Cerebellar cortex (tissue), 1 donor: ENCODE data around the gene ARFIP1.
"Not testable (repeated sequence)": the region's sequence is repeated elsewhere in the genome, so short reads cannot be mapped to it uniquely, and the experiment has no call there.

ENCODE experiments used
- DNase-seq: peaks from one replicate; pipeline ENCODE4 v3.0.0-alpha.2; 2015; ENCODE audit warnings: low spot score

ARFIP1 gene

DNA sequence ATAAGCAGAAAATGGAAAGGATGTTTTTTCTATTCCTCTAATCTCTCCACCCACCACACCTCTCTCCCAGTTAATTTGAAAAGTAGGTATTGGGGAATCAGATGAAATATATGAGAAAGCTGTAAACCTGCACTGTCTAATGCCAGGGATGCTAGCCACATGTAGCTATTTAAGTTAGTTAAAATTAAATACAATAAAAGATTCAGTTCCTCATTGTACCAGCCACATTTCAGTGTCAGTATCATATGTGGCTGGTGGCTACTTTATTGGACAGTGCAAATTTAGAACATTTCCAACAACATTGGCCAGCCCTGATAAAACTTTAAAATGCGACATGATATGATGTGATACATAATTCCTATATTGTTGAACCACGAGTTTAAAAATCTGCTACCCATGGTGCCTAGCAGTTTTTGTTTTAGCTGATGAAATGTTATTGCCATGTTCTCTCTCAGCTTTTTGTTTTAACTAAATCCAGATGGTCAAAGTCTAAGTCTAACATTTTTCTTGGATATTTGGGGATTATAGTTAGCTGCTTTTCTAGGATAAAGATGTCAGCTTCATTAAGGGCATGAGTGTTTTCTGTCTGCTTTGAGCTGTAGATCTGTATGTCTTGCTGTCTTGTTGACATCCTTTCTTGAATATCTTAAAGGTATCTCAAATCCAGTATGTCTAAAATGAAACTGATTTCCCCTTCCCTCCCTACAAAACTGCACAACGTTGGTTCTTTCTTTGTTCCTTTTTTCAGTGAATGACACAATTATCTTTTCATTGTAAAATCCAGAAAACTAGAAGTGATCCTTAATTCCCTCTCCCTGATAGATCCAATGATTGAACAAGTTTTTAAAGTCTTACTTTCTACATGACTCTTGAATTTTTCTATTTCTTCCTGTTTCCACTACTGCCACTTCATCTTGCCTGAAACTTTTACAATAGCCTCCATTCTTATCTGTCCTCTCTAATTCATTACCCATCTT is 6.2 kb downstream of the ARFIP1 start:
- DNase-seq, result no peak

- no peak for DNase-seq
These were observed 6.9 kb downstream of the ARFIP1 start for GRCh38 chr4:152786627-152787026.

- no peak for DNase-seq
These were observed 16.1 kb downstream of the ARFIP1 start for GRCh38 chr4:152795891-152796290.

- DNase-seq, result no peak
These were observed 23.8 kb downstream of the ARFIP1 start for GRCh38 chr4:152803541-152803940.

DNA sequence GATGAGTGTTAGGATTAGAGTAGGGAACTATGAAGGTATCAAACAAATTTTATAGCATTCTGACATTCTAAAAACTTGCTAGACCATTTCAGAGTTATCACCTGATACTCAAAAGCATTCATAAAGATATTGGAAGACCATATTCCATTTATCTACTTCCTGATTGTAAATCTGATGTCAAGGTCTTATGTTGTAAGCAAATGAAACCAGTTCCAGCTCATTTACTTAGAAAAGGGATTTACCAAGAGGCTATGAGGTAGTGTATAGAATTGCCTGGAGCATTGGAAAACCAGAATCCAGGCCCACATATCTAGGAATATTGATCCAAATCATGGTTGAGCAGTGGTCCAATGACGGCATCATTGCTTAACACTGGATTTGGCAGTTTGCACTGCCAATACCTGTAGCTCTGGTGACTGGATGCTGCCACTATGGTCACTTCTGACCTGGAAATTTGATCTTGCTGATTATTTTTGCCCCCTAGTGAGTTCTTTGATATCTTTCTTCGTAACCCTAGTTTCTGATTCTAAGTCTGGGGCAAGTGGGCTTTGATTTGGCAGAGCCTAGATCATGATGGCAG is 25.4 kb downstream of the ARFIP1 start:
- DNase-seq, result no peak

DNA sequence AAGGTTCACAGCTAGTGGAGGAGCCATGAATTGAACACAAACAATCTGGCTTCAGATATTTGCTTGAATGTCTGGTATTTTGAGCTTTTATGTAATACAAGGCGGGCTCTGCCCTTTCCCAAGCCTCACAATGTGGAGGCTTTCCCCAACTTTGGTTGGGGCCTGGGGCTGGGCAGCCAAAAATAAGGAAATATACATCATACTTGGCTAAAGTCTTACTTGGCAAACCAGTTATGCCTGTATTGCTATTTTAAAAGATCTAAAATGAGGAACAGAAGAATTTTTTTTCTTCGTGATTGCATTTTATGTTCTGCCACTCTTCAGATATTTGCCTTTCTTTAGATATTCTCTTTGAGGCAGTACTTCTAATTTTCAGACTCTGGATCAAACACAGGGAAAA is 26.1 kb downstream of the ARFIP1 start:
- DNase-seq, result no peak

DNA sequence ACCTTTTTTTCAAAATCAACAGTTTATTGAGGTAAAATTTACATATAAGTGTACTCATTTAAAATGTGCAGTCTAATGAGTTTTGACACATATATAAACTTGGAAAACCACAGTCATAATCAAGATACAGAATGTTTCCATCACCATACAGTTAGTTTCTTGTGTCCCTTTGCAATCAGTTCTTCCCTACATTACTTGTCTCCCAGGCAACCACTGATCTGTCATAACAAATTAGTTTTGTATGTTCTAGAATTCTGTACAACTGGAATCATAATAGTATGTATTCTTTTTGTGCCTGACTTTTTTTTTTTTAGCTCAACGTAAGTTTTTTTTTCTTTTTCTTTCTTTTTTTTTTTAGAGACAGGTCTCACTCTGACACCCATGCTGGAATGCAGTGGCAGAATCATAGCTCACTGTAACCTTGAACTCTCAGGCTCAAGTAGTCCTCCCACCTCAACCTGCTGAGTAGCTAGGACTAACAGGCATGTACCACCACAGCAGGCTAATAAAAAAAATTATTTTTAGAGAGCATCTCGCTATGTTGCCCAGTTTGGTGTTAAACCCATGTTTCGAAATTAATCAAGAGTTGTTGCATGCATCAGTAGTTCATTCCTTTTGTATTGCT is 26.9 kb downstream of the ARFIP1 start:
- DNase-seq, result no peak

DNA sequence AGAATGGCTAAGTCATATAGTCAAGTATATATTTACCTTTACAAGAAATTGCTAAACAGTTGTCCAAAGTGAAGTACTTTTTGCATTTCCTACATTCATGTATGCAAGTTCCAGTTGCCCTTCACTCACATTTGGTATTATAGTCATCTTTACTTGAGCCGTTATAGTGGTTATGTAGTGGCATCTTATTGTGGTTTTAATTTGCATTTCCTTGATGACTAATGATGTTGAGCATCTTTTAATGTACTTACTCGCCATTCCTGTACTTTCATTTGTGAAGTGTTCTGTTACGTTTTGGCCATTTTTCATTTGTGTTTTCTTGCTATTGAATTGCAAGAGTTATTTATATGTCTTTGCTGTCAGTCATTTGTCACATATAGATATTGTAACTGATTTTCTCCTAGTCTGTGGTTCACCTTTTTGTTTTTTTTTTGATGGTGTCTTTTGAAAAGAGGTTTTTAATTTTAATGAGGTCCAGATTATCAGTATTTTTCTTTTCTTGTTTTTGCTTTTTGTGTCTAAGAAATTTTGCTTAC is 27.6 kb downstream of the ARFIP1 start:
- DNase-seq, result no peak

- no peak for DNase-seq
These were observed 28.9 kb downstream of the ARFIP1 start for GRCh38 chr4:152808670-152809069.

- DNase-seq, result no peak
These were observed 31.0 kb downstream of the ARFIP1 start for GRCh38 chr4:152810715-152811287.

- no peak for DNase-seq
These were observed 35.3 kb downstream of the ARFIP1 start for GRCh38 chr4:152815078-152815477.

DNA sequence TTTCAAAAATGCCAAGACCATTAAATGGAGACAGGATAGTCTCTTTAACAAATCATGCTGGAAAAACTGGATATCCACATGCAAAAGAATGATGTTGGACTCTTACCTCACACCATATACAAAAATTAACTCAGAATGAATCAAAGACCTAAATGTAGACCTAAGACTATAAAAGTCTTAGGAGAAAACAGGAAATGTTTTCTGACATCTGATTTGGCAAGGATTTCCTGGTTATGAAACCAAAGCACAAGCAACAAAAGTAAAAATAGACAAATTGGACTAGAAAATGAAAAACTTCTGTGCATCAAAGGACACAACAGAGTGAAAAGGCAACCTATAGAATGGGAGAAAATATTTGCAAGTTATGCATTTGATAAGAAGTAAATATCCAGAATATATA is 37.6 kb downstream of the ARFIP1 start:
- no peak for DNase-seq

- no peak for DNase-seq
These were observed 39.4 kb downstream of the ARFIP1 start for GRCh38 chr4:152819026-152819645.

GRCh38 chr4:152820073-152820472 is 40.3 kb downstream of the ARFIP1 start:
- no peak for DNase-seq

GRCh38 chr4:152822323-152822722 is 42.6 kb downstream of the ARFIP1 start:
- no peak for DNase-seq

DNA sequence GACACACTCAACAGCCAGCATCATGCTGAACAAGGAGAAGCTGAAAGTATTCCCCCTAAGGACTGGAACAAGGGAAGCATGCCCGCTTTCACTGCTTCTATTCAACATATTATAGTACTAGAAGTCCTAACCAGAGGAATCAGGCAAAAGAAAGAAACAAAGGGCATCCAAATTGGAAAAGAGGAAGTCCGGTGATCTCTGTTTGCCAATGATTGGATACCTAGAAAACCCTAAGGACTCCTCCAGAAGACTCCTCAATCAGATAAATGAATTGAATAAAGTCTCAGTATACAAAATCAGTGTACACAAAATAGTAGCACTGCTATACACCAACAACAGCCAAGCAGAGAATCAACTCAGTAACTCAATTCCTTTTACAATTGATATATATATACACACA is 44.8 kb downstream of the ARFIP1 start:
- DNase-seq, result no peak

- DNase-seq, result no peak
These were observed 45.6 kb downstream of the ARFIP1 start for GRCh38 chr4:152825336-152825735.

GRCh38 chr4:152828122-152828521 is 48.4 kb downstream of the ARFIP1 start:
- DNase-seq, result no peak

GRCh38 chr4:152831416-152831815 is 51.7 kb downstream of the ARFIP1 start:
- DNase-seq, result no peak

GRCh38 chr4:152836936-152837335 is 57.2 kb downstream of the ARFIP1 start:
- no peak for DNase-seq

DNA sequence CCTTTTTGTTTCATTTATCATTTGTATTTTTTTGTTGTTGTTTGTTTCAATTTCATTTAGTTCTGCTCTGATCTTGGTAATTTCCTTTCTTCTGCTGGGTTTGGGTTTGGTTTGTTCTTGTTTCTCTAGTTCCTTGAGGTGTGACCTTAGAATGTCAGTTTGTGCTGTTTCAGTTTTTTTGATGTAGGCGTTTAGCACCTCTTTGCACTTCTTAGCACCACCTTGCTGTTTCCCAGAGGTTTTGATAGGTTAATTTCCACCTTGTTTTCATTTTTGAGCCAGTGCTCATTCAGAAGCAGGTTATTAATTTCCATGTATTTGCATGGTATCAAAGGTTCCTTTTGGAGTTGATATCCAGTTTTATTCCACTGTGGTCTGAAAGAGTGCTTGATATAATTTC is 60.0 kb downstream of the ARFIP1 start:
- not testable (repeated sequence) for DNase-seq
